Suprapubic skin (tissue), 4 donors: ENCODE measurements around the gene MCM7. TPM values are rescaled to one million over a fixed set of nuclear protein-coding genes. Genes with fewer than 3 reads are reported as not detected.

Source experiments
- DNase-seq, 2 donors: peaks; one replicate each; pipeline ENCODE4 v3.0.0-alpha.2; 2019; ENCODE audit warnings: low spot score in 2 of 2
- H3K27ac ChIP-seq: fragments of 200-600 bp; sonication (generic); one replicate; pipeline ENCODE4 v1.5.1; 2019
- H3K27me3 ChIP-seq: fragments of 200-600 bp; sonication (generic); one replicate; pipeline ENCODE4 v1.5.1; 2019
- H3K36me3 ChIP-seq: fragments of 200-600 bp; sonication (generic); one replicate; pipeline ENCODE4 v1.5.1; 2019
- H3K4me1 ChIP-seq: fragments of 200-600 bp; sonication (generic); one replicate; pipeline ENCODE4 v1.5.1; 2019
- H3K4me3 ChIP-seq: fragments of 200-600 bp; sonication (generic); one replicate; pipeline ENCODE4 v1.5.1; 2019; ENCODE audit warnings: mild to moderate bottlenecking
- H3K9me3 ChIP-seq: fragments of 200-600 bp; sonication (generic); one replicate; pipeline ENCODE4 v1.5.1; 2019
- EP300 ChIP-seq: sonication (generic); formaldehyde crosslinking; IDR thresholded peaks from one replicate; pipeline ENCODE4 v1.6.1; 2017; ENCODE audit warnings: antibody characterized with exemption
- POLR2A ChIP-seq, 2 donors: fragments of 450-650 bp; IDR thresholded peaks; one replicate each; pipeline ENCODE4 v1.6.1; 2017; ENCODE audit warnings: antibody characterized with exemption in 2 of 2, mild to moderate bottlenecking in 2 of 2, moderate library complexity in 2 of 2
- POLR2AphosphoS5 ChIP-seq, 3 donors: sonication (generic); formaldehyde crosslinking; IDR thresholded peaks; one replicate each; pipeline ENCODE4 v1.6.1; 2017; ENCODE audit warnings: antibody characterized with exemption in 3 of 3
- WGBS: methylation state at CpG from one replicate; pipeline ENCODE4 v1.1.5; 2018; 5-methylcytosine and 5-hydroxymethylcytosine counted together
- total RNA-seq, 4 donors: library from RNA; depleted of rRNA; stranded (reverse); fragments of >200 nt; gene quantifications; one replicate each; pipeline ENCODE4 v1.1.0, GENCODE V29; 2016
- TF ChIP-seq, protein P1 (sequence below), 2 donors: fragments of 200-600 bp in 1 of 2; fragments of 450-650 bp in 1 of 2; sonication (generic) in 1 of 2; IDR thresholded peaks; one replicate each; pipeline ENCODE4 v1.5.1; 2016 to 2019; ENCODE audit warnings: antibody characterized with exemption in 2 of 2, mild to moderate bottlenecking in 1 of 2, moderate library complexity in 1 of 2

MCM7 gene
- total RNA-seq, 4 donors from 2014 or later: 43.8 to 97.0 (median 51.8) TPM

DNA sequence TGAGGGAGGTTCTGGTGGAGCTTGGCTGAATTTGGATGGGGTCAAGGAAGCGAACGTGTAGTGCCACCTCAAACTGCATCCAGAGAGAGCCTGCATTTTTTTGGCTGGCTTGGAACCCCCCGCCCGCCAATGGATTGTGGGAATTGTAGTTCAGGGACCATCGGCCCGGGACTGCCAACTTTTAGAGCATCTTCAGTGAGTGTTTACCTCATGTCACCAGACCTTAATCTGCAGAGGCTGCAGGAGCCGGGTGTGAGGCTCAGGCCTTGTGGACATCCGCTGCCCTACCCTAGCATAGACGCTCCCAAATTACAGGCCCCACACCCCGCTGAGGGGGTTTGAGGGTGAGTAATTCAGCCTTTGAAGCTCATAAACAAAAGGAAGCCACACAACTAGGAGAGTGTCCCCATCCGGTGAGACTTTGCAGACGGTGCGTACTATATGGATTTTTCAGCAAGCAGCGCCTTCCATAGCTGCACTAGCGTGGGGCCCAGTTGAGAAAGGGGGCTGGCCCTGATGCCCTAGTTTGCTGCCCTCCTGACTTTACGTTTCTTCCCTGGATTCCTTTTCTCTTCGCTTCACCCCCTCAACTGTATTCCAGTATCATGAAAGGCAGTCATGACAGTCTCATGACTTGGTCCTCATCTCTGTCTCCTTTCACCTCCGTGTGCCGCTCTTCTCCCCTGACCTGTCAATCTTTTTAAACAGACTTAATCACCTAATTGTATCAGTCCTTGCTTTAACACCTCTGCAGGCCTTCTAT lies 19.0 kb upstream of the MCM7 start:
- Histone ChIP-seq H3K4me1 (peaks cover 28% of the 10 kb centered on the region), H3K9me3 (no peaks in the 10 kb centered on the region), H3K27me3 (no peaks in the 10 kb centered on the region), H3K36me3 (no peaks in the 10 kb centered on the region), H3K27ac (peak overlapping the region; percentile 92), H3K4me3 (peak overlapping the region; percentile 86)
- TF ChIP-seq POLR2AphosphoS5 (IDR thresholded peaks at IDR 0.05): no peak
- no peak for TF ChIP-seq POLR2A (IDR thresholded peaks at IDR 0.05)
- no peak for TF ChIP-seq EP300
- TF ChIP-seq, protein P1, sequence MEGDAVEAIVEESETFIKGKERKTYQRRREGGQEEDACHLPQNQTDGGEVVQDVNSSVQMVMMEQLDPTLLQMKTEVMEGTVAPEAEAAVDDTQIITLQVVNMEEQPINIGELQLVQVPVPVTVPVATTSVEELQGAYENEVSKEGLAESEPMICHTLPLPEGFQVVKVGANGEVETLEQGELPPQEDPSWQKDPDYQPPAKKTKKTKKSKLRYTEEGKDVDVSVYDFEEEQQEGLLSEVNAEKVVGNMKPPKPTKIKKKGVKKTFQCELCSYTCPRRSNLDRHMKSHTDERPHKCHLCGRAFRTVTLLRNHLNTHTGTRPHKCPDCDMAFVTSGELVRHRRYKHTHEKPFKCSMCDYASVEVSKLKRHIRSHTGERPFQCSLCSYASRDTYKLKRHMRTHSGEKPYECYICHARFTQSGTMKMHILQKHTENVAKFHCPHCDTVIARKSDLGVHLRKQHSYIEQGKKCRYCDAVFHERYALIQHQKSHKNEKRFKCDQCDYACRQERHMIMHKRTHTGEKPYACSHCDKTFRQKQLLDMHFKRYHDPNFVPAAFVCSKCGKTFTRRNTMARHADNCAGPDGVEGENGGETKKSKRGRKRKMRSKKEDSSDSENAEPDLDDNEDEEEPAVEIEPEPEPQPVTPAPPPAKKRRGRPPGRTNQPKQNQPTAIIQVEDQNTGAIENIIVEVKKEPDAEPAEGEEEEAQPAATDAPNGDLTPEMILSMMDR (IDR thresholded peaks at IDR 0.05): no peak
- DNase-seq: peak in 1 of 2 donors; percentile 88
- 13% methylated on average over 18 of the region's 19 CpGs for WGBS

DNA sequence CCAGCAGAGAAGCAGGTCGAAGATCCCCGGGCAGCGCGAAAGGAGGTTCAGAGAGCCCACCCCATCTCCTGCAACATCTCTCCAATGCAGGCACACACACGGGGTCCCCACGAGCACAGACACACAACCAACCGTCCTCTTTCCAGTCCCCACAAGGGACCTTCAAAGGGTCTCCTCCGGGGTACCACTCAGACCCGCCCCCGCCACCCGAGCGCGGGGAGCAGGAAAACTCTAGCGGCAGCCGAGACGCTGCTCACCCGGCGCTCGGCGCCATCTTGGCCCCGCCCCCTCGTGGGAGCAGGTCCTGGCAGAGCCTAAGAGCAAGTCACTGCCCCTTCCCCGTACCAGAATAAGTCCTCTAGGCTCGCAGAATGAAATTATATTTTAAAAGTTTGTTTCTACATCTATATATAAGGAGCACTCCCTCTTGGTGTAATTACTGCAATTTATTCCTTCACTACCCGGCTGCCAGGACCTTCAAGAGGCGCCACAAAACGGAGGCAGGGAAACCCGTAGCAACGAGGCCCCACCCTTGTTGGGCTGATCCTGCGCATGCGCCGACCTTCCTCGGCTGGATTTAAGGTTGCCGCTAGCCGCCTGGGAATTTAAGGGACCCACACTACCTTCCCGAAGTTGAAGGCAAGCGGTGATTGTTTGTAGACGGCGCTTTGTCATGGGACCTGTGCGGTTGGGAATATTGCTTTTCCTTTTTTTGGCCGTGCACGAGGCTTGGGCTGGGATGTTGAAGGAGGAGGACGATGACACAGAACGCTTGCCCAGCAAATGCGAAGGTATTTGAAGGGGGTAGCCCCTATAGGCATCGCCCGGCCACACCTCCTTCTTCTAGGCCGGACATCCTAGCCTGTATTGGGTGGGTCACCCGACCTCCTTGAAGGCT lies 18.1 kb upstream of the MCM7 start, which contains the start of the genes CNPY4 and TAF6:
TSS of gene CNPY4 (plus strand) at position 563 of the 898 bp plus-strand sequence. CDS start at position 674, 111 bp downstream.
TSS of gene TAF6 (minus strand) at position 287 of the 898 bp plus-strand sequence. CDS start 5,149 bp downstream, outside the sequence.
- H3K27ac ChIP-seq: peak within 1 kb of the TSS; percentile 92
- no peaks in the 10 kb centered on the region for H3K27me3 ChIP-seq
- no peak for TF ChIP-seq POLR2A (IDR thresholded peaks at IDR 0.05)
- TF ChIP-seq EP300: no peak
- TF ChIP-seq POLR2AphosphoS5 (IDR thresholded peaks at IDR 0.05): no peak
- TF ChIP-seq, protein P1 (IDR thresholded peaks at IDR 0.05): no peak
- peaks cover 1% of the 10 kb centered on the region for H3K36me3 ChIP-seq
- peak within 1 kb of the TSS; percentile 86 for H3K4me3 ChIP-seq
- peaks cover 21% of the 10 kb centered on the region for H3K4me1 ChIP-seq
- no peaks in the 10 kb centered on the region for H3K9me3 ChIP-seq
- peak; percentile 97 for DNase-seq
- under 1% methylated on average over 28 of the region's 49 CpGs for WGBS

DNA sequence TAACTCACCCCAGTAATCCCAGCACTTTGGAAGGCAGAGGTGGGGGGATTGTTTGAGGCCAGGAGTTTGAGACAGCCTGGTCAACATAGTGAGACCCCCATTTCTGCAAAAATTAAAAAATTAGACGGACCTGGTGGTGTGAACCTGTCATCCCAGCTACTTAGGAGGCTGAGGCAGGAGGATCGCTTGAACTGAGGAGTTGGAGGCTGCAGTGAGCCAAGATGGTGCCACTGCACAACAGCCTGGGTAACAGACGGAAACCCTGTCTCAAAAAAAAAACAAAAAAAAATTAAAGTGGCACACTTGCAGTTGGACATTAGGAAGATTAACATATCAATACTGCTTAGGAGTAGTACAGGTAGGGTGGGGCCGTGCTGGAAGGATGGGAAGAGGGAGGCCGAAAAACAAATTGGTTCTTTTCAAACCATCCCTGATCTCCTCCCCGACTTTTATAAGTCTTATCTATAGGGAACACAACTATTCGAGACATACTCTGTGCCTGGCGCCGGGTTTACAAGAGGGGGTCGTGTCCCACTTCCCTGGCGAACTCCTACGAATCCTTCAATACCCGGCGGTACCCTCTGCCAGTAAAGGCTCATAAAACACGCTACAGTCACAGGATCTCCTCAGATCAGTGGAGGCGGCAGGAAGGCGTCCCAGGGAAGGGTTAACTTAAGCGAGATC lies 17.3 kb upstream of the MCM7 start:
- DNase-seq: no peak
- peaks cover 9% of the 10 kb centered on the region for H3K36me3 ChIP-seq
- peak overlapping the region; percentile 86 for H3K4me3 ChIP-seq
- WGBS: 25% methylated on average over 15 of the region's 18 CpGs
- H3K27me3 ChIP-seq: no peaks in the 10 kb centered on the region
- TF ChIP-seq EP300 (no peak), POLR2A (IDR thresholded peaks at IDR 0.05) (no peak), POLR2AphosphoS5 (IDR thresholded peaks at IDR 0.05) (no peak)
- TF ChIP-seq, protein P1 (IDR thresholded peaks at IDR 0.05): no peak
- peaks cover 21% of the 10 kb centered on the region for H3K4me1 ChIP-seq
- peak overlapping the region; percentile 92 for H3K27ac ChIP-seq
- no peaks in the 10 kb centered on the region for H3K9me3 ChIP-seq

DNA sequence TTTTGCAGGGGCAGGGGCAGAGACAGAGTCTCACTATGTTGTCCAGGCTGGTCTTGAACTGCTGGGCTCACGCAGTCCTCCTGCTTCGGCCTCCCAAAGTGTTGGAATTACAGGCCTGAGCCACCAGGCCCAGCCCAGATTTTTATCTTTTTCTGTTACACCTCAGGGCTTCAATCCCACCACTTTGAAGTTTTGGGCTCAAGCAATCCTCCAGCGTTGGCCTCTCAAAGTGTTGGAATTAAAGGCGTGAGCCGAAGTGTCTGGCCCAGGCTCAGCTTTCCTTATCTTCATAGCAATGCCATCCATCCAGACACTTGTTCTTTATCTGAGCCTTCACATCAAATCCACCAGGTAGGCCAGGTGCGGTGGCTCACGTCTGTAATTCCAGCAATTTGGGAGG lies 13.8 kb upstream of the MCM7 start:
- 86% methylated on average over 7 of the region's 7 CpGs for WGBS
- peaks cover 43% of the 10 kb centered on the region for H3K36me3 ChIP-seq
- H3K27ac ChIP-seq: no peak overlapping the region
- no peak for DNase-seq
- H3K27me3 ChIP-seq: no peaks in the 10 kb centered on the region
- no peaks in the 10 kb centered on the region for H3K9me3 ChIP-seq
- peaks cover 14% of the 10 kb centered on the region for H3K4me1 ChIP-seq
- H3K4me3 ChIP-seq: no peak overlapping the region
- TF ChIP-seq, protein P1 (IDR thresholded peaks at IDR 0.05): no peak
- TF ChIP-seq EP300 (no peak), POLR2AphosphoS5 (IDR thresholded peaks at IDR 0.05) (no peak), POLR2A (IDR thresholded peaks at IDR 0.05) (no peak)
